ENCODE data around the gene CTDP1. TPM values are rescaled to one million over a fixed set of nuclear protein-coding genes. Genes with fewer than 3 reads are reported as not detected.

The CTDP1 gene
- total RNA-seq, 1 experiment from 2014 or later, result 33.7 TPM

GRCh38 chr18:79795446-79795845, 115.8 kb downstream of the CTDP1 start:
- Histone ChIP-seq H3K18ac (ENCODE audit: insufficient read length, low read depth, low read length) (no peak overlapping the region), H3K79me2 (ENCODE audit: insufficient read depth, low read length) (no peaks in the 10 kb centered on the region), H3K9me3 (ENCODE audit: control insufficient read depth, low read depth, low read length) (no peaks in the 10 kb centered on the region), H3K4me1 (ENCODE audit: insufficient read depth, low read length) (no peaks in the 10 kb centered on the region; the same call in 1 of the 2 replicates), H3T11ph (ENCODE audit: low read length) (no peak overlapping the region), H4K91ac (ENCODE audit: insufficient read length, low read depth, low read length) (no peak overlapping the region), H3K9ac (ENCODE audit: extremely low read depth, insufficient read length, low read length) (no peak overlapping the region), H3K56ac (ENCODE audit: insufficient read length, low read depth, low read length) (no peak overlapping the region), H3K14ac (ENCODE audit: insufficient read depth, low read length) (no peak overlapping the region), H2AFZ (ENCODE audit: low read length) (no peak overlapping the region), H4K8ac (replicated peaks; ENCODE audit: insufficient read length, low read depth, low read length) (no peak overlapping the region), H3K23ac (ENCODE audit: insufficient read length, low read depth, low read length) (no peak overlapping the region), H2BK120ac (ENCODE audit: low read depth, low read length, poor library complexity, severe bottlenecking) (no peak overlapping the region), H2AK5ac (ENCODE audit: insufficient read length, low read length) (no peak overlapping the region), H3K4ac (ENCODE audit: low read depth, low read length) (no peak overlapping the region), H2BK20ac (ENCODE audit: low read depth, low read length, poor library complexity, severe bottlenecking) (no peak overlapping the region), H3K27me3 (ENCODE audit: insufficient read depth, low read length) (peaks cover 26% of the 10 kb centered on the region; the same call in 1 of the 2 replicates), H4K20me1 (ENCODE audit: control insufficient read depth, insufficient read depth, insufficient read length) (no peaks in the 10 kb centered on the region), H4K5ac (ENCODE audit: insufficient read length, low read depth, low read length) (no peak overlapping the region), H2BK5ac (ENCODE audit: insufficient read length, low read length) (no peak overlapping the region), H2BK15ac (ENCODE audit: low read depth, low read length) (no peak overlapping the region), H3K79me1 (ENCODE audit: insufficient read depth, low read depth, low read length, poor library complexity, severe bottlenecking) (no peaks in the 10 kb centered on the region), H3K4me2 (ENCODE audit: insufficient read depth, insufficient read length, low read length) (no peak overlapping the region), H2BK12ac (ENCODE audit: insufficient read length, low read depth, low read length) (no peak overlapping the region), H3K23me2 (ENCODE audit: insufficient read length, low read depth, low read length, poor library complexity, severe bottlenecking) (peaks cover 3% of the 10 kb centered on the region), H3K27ac (ENCODE audit: insufficient read length, low read depth, low read length) (no peak overlapping the region)
- Mint-ChIP-seq H3K9me3 (peaks cover 3% of the 10 kb centered on the region in 2 experiments; a peak in 3 of 5 replicates), H3K27ac (no peak overlapping the region), H3K36me3 (ENCODE audit: insufficient read depth in 1 of 3, low read depth in 3 of 3) (no peaks in the 10 kb centered on the region), H3K4me3 (no peak overlapping the region), H3K27me3 (ENCODE audit: low read depth) (peaks cover 85% of the 10 kb centered on the region), H3K4me1 (peaks cover 13 to 15% of the 10 kb centered on the region in 2 experiments)
- WGBS (ENCODE audit: extremely low coverage, insufficient read length, low lambda C conversion rate), result no CpG with 5 or more reads among the region's 19 CpGs
- no peak for DNase-seq
- TF ChIP-seq CTCF (conservative IDR thresholded peaks at IDR 0.05), result no peak

All from H9 (cell line).